RWPE1 (cell line): Measurements from ENCODE around the gene FANCE.

ENCODE experiments used
- CTCF ChIA-PET: fragments of 350-600 bp; sonication (Branson Sonifier 250); formaldehyde crosslinking; extraction: SDS; loops from one replicate; lab custom pipeline; 2021; lab: Yijun Ruan, JAX
- POLR2A ChIA-PET: fragments of 400-600 bp; formaldehyde crosslinking; extraction: SDS; loops from one replicate; lab custom pipeline; 2020; ENCODE audit warnings: antibody characterized with exemption; ENCODE audit not compliant: low non-redundant PET; lab: Yijun Ruan, JAX
- DNase-seq: peaks from one replicate; pipeline ENCODE4 v3.0.0; 2012; ENCODE audit warnings: low spot score
- H3K27ac ChIP-seq: fragments of 450-650 bp; 2 replicates; pipeline ENCODE4 v1.5.1; 2017
- CTCF ChIP-seq: fragments of 450-650 bp; conservative IDR thresholded peaks from 2 replicates; pipeline ENCODE4 v1.5.1; 2017; ENCODE audit warnings: low read depth, mild to moderate bottlenecking

FANCE gene

DNA sequence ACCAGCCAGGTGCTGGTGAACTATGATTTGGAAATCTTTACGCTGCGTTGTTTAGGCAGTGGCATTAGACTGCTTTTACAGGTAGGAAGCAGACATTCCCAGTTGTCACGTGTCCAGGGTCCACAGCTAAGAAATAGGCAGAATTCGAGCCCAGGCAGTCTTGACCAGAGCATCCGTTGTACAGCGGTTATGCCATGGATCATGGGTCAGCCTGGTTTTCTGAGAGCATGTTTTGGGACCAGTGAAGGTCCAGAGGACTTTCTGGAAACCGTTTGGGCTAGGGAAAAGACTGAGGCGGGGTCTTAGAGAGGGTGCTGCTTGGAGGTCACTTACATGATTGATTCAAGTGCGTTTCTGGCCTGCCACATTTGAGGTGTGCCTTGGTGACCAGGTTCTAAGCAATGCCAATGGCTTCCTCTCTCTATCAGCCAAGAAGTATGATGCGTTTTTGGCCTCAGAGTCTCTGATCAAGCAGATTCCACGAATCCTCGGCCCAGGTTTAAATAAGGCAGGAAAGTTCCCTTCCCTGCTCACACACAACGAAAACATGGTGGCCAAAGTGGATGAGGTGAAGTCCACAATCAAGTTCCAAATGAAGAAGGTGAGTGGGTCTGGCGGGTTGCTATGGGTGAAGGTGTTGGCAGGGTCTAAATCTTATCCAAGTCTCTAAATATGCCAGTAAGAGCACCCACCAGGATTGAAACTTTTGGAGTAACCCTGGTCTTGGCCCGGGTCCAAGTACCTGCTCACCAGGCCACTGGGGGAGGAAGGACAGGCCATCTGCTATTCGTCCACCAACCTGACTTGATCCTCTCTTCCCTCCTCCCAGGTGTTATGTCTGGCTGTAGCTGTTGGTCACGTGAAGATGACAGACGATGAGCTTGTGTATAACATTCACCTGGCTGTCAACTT lies 17.9 kb downstream of the FANCE start:
- no peak for TF ChIP-seq CTCF
- POLR2A ChIA-PET, result interaction anchor here (0.7 to 1.1 kb wide), 2 partner anchors 26 to 48 kb away, joined by 3 to 5 read pairs; partner anchors contain the start of gene TEAD3
- DNase-seq, result peak; percentile 55
- peak overlapping the region; percentile 94 for H3K27ac ChIP-seq
- CTCF ChIA-PET, result interaction anchor here (1.1 kb wide), 1 partner anchor 128 kb away, joined by 3 read pairs; the partner anchor contains the start of gene PPARD

DNA sequence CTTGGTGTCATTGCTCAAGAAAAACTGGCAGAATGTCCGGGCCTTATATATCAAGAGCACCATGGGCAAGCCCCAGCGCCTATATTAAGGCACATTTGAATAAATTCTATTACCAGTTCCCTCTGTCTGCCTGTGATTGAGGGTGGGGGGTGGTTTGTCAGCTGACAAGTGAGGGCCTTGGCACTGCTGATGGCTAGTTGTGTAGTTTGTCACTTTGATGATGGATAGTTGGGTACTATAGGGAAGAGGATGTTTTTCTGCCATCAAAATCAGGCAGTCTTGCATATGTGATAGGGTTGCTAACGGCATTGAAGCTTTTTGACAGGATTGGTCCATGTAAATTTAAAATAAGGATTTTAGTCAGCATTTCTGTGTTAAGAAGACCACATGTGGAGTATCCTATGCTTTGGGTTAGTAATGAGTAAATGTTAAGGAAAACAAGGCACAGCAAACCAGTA lies 18.6 kb downstream of the FANCE start:
- no peak for DNase-seq
- ChIA-PET POLR2A (interaction anchor here (0.7 to 1.1 kb wide), 3 partner anchors 26 to 48 kb away, joined by 3 to 5 read pairs (median 4); partner anchors contain the start of gene TEAD3), CTCF (interaction anchor here (0.6 to 1.1 kb wide), 2 partner anchors 20 to 128 kb away, joined by 3 read pairs; partner anchors contain the start of gene PPARD)
- no peak for TF ChIP-seq CTCF
- peak overlapping the region; percentile 94 for H3K27ac ChIP-seq

- TF ChIP-seq CTCF, result no peak
- DNase-seq, result no peak
- POLR2A ChIA-PET, result interaction anchor here (1.0 to 1.2 kb wide), 2 partner anchors 25 to 26 kb away, joined by 4 to 6 read pairs; partner anchors contain the start of gene TEAD3
- peak overlapping the region; percentile 94 for H3K27ac ChIP-seq
- CTCF ChIA-PET, result interaction anchor here (0.6 to 0.9 kb wide), 2 partner anchors 25 to 1880 kb away, joined by 3 to 4 read pairs; partner anchors contain the start of gene TEAD3
These were observed 19.8 kb downstream of the FANCE start for GRCh38 chr6:35471836-35472345.

GRCh38 chr6:35473075-35473849 lies 21.1 kb downstream of the FANCE start:
- no peak for TF ChIP-seq CTCF
- POLR2A ChIA-PET, result interaction anchor here (0.6 to 1.3 kb wide), 4 partner anchors 11 to 678 kb away, joined by 3 to 5 read pairs (median 3); partner anchors contain the start of gene TEAD3
- no peak for DNase-seq
- H3K27ac ChIP-seq, result peak overlapping the region; percentile 94
- CTCF ChIA-PET, result interaction anchor here (0.6 kb wide), 2 partner anchors 23 to 129 kb away, joined by 3 read pairs; no protein-coding TSS in a partner anchor

GRCh38 chr6:35473850-35474130 lies 21.7 kb downstream of the FANCE start:
- CTCF ChIA-PET, result no interaction called here
- TF ChIP-seq CTCF, result no peak
- POLR2A ChIA-PET, result interaction anchor here (0.6 to 1.3 kb wide), 4 partner anchors 11 to 678 kb away, joined by 3 to 5 read pairs (median 3); partner anchors contain the start of gene TEAD3
- H3K27ac ChIP-seq, result peak overlapping the region; percentile 94
- no peak for DNase-seq
